Upper lobe of right lung (tissue), 1 donor: ENCODE results near the gene RRP15. TPM values are rescaled to one million over a fixed set of nuclear protein-coding genes. Genes with fewer than 3 reads are reported as not detected.

ENCODE experiments used
- ATAC-seq: fragments of 200-7000 bp; cut with Tn5 transposase; one replicate; pipeline ENCODE4 v1.9.1; 2020; ENCODE audit warnings: mild to moderate bottlenecking, moderate library complexity
- DNase-seq: peaks from one replicate; pipeline ENCODE4 v3.0.0-alpha.2; 2020
- H3K27ac ChIP-seq: fragments of 200-600 bp; one replicate; pipeline ENCODE4 v1.8.0; 2022
- H3K27me3 ChIP-seq: fragments of 200-600 bp; one replicate; pipeline ENCODE4 v1.8.0; 2022; ENCODE audit warnings: mild to moderate bottlenecking
- H3K36me3 ChIP-seq: fragments of 200-600 bp; one replicate; pipeline ENCODE4 v1.8.0; 2022
- H3K4me1 ChIP-seq: fragments of 200-600 bp; one replicate; pipeline ENCODE4 v1.8.0; 2022
- H3K4me3 ChIP-seq: fragments of 200-600 bp; one replicate; pipeline ENCODE4 v1.8.0; 2022; ENCODE audit warnings: mild to moderate bottlenecking
- H3K9me3 ChIP-seq: fragments of 200-600 bp; one replicate; pipeline ENCODE4 v1.8.0; 2022
- intact Hi-C: fragments of 100-400 bp; cut with DNase I; formaldehyde crosslinking; loops from one replicate; pipeline ENCODE4 v1.11.0; 2022
- total RNA-seq: library from RNA; stranded (reverse); fragmentation: NEBNext Ultra II Directional; extraction: Animal tissue kit (Norgen Biotek cat#: 25700); gene quantifications from one replicate; pipeline ENCODE4 v1.2.1, GENCODE V29; 2021
- TF ChIP-seq, protein P1 (sequence below): fragments of 200-600 bp; IDR thresholded peaks from one replicate; pipeline ENCODE4 v1.8.0; 2022; ENCODE audit warnings: antibody characterized with exemption
- donor health status: DM: no; HTN: yes; CAD: no; lungs with severe emphysema.

Gene RRP15
- total RNA-seq, 1 donor from 2014 or later: 16.9 TPM

DNA sequence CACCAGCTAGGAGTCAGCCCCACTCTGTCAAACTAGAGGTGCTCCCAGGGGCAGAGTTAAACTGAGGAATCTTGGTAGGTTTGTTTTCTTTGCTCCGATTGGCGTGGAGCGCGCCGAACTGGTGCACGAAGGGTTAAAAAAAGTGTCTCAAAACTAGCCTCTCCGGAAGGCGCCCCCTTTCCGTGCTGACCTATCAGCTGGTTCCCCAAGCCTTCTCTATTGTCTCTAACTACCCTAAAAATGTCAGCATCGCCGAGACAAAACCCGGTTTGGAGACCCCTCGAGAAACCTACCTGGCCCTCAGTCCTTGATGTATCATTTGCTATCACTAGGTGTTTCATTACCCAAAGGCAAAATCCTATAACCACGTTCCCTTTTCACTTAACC, 62.2 kb downstream of the RRP15 start:
- Histone ChIP-seq H3K36me3 (no peaks in the 10 kb centered on the region), H3K4me1 (peaks cover 12% of the 10 kb centered on the region), H3K27me3 (no peaks in the 10 kb centered on the region), H3K9me3 (no peaks in the 10 kb centered on the region), H3K27ac (peak overlapping the region; percentile 73), H3K4me3 (peak overlapping the region; percentile 70)
- intact Hi-C loops: no loop called here
- TF ChIP-seq, protein P1, sequence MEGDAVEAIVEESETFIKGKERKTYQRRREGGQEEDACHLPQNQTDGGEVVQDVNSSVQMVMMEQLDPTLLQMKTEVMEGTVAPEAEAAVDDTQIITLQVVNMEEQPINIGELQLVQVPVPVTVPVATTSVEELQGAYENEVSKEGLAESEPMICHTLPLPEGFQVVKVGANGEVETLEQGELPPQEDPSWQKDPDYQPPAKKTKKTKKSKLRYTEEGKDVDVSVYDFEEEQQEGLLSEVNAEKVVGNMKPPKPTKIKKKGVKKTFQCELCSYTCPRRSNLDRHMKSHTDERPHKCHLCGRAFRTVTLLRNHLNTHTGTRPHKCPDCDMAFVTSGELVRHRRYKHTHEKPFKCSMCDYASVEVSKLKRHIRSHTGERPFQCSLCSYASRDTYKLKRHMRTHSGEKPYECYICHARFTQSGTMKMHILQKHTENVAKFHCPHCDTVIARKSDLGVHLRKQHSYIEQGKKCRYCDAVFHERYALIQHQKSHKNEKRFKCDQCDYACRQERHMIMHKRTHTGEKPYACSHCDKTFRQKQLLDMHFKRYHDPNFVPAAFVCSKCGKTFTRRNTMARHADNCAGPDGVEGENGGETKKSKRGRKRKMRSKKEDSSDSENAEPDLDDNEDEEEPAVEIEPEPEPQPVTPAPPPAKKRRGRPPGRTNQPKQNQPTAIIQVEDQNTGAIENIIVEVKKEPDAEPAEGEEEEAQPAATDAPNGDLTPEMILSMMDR: no peak
- no peak for ATAC-seq
- DNase-seq: no peak

DNA sequence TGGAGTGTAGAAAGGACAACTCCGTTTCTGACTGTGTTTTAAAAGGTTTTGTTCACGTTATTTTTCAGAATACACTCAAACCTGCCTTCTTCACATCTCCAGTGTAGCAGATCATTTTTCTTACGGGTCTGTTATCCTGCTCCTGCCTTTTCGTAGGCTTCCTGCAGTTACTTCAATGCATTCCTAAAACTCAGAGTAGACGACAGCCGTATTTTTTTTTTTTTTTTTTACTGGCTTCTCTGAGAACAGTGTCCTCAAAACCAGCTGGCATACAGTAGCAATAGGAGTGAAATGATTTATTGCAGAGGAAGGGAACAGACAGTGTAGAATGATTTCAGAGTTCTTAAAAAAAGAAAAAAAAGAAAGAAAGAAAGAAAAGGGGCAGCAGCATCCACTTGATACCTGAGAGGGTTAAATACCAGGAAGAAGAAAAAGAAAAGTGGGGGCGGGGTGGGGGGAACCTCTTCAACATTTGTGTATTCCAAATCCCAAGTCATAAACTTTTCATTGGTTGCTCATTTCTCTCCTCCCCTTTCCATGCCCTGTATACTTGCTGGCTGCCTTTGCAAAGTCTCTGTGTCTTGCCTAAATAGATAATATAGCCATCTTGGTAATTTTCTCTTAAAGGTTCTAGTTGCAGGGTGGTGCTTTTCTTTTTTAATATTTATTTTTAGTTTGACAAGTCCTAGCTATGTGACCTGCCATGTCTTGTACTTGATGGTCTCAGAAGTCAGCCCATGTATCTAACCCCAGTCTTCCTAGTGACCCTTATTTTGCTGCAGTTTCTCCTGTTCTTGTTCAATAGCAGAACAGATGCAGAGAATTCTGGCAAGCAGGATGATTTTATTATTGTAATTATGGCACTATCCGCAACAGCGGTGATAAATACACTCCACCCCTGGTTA, 62.9 kb downstream of the RRP15 start:
- Histone ChIP-seq H3K27ac (peak overlapping the region; percentile 73), H3K9me3 (no peaks in the 10 kb centered on the region), H3K36me3 (no peaks in the 10 kb centered on the region), H3K4me3 (peak overlapping the region; percentile 70), H3K27me3 (no peaks in the 10 kb centered on the region), H3K4me1 (peaks cover 12% of the 10 kb centered on the region)
- ATAC-seq (no peak), DNase-seq (no peak)
- intact Hi-C loops: no loop called here
- TF ChIP-seq, protein P1: no peak

DNA sequence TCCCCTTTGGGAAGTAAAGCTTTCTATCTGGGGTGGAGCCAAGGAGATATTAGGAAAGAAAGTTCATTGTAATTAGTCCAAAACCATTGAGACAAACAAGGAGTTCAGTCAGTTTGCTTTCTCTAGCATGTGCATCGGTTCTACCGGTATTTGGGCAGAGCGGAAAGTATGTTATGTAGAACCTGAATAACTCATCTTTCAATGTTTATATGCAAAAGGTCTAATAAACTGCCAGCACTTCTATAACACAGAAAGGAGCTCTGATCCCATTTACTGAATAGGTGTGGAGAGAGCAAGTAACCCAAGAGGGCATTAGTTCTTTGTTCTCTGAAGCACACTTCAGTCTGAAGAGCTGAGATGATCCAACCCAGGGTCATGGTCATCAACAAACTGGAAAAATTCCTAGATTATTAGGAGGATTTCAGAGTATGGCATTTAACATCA, 63.6 kb downstream of the RRP15 start:
- H3K36me3 ChIP-seq: no peaks in the 10 kb centered on the region
- DNase-seq (no peak), ATAC-seq (no peak)
- intact Hi-C loops: no loop called here
- H3K4me3 ChIP-seq: peak overlapping the region; percentile 70
- H3K27me3 ChIP-seq: no peaks in the 10 kb centered on the region
- H3K9me3 ChIP-seq: no peaks in the 10 kb centered on the region
- peaks cover 12% of the 10 kb centered on the region for H3K4me1 ChIP-seq
- TF ChIP-seq, protein P1: no peak
- peak overlapping the region; percentile 73 for H3K27ac ChIP-seq

DNA sequence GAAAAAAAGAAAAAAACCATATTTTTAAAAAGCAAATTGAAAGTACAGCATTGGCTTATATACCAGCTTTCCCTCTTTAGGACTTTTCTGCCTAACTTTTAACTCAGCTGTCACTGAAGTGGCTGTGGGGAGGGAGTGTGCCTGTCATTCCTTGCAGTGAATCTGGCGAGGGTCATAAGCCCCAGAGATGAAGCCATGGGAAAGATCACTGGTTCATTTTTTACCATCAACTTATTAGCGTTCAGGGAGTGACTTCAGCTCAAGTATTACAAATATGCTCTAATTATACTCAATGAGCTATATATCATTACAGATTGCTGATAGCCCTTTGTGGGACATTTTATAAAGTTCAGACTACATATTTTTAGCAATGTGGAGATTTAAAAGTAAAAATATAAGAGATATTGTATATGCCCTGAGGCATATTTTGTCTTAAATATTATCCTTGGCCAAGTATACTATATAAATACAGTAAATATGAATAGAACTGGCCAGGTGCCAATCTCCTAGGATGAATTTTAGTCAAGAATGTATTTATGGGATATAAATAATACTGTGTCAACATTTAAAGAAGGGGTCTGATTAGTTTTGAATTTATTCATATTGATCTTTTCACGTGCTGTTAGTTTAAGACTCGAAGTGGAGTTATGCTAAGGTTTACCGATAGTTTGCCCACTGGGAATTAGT, 64.4 kb downstream of the RRP15 start:
- peak overlapping the region; percentile 70 for H3K4me3 ChIP-seq
- no peak for DNase-seq
- ATAC-seq: no peak
- H3K9me3 ChIP-seq: no peaks in the 10 kb centered on the region
- intact Hi-C loops: no loop called here
- peak overlapping the region; percentile 73 for H3K27ac ChIP-seq
- no peaks in the 10 kb centered on the region for H3K36me3 ChIP-seq
- H3K4me1 ChIP-seq: peaks cover 12% of the 10 kb centered on the region
- TF ChIP-seq, protein P1: no peak
- no peaks in the 10 kb centered on the region for H3K27me3 ChIP-seq

DNA sequence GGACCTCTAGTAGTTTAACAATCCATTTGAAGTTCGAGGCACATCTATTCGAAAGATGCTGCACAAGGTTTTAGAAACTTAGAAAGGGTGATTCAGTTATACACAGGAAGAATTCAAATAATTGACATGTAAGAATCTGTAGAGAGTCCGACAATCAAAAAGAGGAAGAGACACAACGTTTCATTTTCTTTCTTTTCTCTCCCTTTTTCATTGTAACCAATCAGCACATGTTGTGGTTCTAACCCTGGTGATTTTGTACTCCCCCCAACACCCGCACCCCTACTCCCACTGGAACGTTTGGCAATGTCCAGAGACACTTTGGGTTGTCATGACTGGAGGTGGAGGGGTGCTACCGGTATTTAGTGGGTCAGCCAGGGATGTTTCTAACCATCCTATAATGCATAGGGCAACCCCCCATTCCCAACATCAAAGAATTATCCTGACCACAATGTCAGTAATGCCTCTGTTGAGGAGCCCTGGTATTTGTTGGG, 65.0 kb downstream of the RRP15 start:
- Histone ChIP-seq H3K4me3 (peak overlapping the region; percentile 70), H3K9me3 (no peaks in the 10 kb centered on the region), H3K27ac (no peak overlapping the region), H3K27me3 (no peaks in the 10 kb centered on the region), H3K36me3 (no peaks in the 10 kb centered on the region), H3K4me1 (peaks cover 9% of the 10 kb centered on the region)
- intact Hi-C loops: no loop called here
- ATAC-seq (no peak), DNase-seq (no peak)
- TF ChIP-seq, protein P1: no peak
